HEK293T (cell line): ENCODE measurements around the gene CD101.

Experiments used
- ARNT ChIP-seq: fragments of 450-650 bp; IDR thresholded peaks from 2 replicates; pipeline ENCODE4 v1.6.1; 2017; ENCODE audit warnings: mild to moderate bottlenecking
- BHLHE40 ChIP-seq: fragments of 450-650 bp; IDR thresholded peaks from 2 replicates; pipeline ENCODE4 v1.6.1; 2016; ENCODE audit warnings: mild to moderate bottlenecking, moderate library complexity, borderline replicate concordance
- ELF4 ChIP-seq: fragments of 450-650 bp; IDR thresholded peaks from 2 replicates; pipeline ENCODE4 v1.6.1; 2017; ENCODE audit warnings: antibody characterized with exemption
- FOXK2 ChIP-seq: fragments of 450-650 bp; IDR thresholded peaks from 2 replicates; pipeline ENCODE4 v1.6.1; 2016; ENCODE audit warnings: mild to moderate bottlenecking
- FOXM1 ChIP-seq: fragments of 450-650 bp; IDR thresholded peaks from 2 replicates; pipeline ENCODE4 v1.6.1; 2017; ENCODE audit warnings: mild to moderate bottlenecking, borderline replicate concordance
- NFRKB ChIP-seq: fragments of 450-650 bp; IDR thresholded peaks from 2 replicates; pipeline ENCODE4 v1.6.1; 2016; ENCODE audit warnings: mild to moderate bottlenecking, moderate library complexity
- TF ChIP-seq, protein P1 (sequence below): fragments of 450-650 bp; IDR thresholded peaks from 2 replicates; pipeline ENCODE4 v1.6.1; 2016

DNA sequence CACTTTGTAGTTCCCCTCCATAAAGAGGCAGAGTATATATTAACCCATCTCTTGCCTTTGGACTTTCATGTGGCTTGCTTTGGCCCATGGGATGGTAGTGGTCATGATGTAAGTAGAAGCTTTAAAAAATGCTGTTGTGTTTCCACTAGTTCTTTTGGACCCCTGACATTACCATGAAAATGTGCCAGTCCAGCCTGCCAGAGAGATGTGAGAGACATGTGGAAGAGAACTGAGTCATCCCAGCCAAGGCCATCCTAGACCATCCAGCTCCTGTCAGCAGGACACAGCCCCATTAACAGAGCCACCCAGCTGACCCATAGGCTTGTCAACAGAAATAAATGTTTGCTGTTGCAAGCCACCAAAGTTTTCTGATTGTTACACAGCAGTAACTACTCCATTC, 3.9 kb upstream of the CD101 start:
- TF ChIP-seq BHLHE40 (no peak), ARNT (no peak), NFRKB (no peak), FOXM1 (no peak), ELF4 (no peak), FOXK2 (no peak)
- TF ChIP-seq, protein P1, sequence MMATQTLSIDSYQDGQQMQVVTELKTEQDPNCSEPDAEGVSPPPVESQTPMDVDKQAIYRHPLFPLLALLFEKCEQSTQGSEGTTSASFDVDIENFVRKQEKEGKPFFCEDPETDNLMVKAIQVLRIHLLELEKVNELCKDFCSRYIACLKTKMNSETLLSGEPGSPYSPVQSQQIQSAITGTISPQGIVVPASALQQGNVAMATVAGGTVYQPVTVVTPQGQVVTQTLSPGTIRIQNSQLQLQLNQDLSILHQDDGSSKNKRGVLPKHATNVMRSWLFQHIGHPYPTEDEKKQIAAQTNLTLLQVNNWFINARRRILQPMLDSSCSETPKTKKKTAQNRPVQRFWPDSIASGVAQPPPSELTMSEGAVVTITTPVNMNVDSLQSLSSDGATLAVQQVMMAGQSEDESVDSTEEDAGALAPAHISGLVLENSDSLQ, result no peak
